ENCODE measurements around the gene TRIM6.
"Not testable (repeated sequence)": the region's sequence is repeated elsewhere in the genome, so short reads cannot be mapped to it uniquely, and the experiment has no call there.

TRIM6 gene

DNA sequence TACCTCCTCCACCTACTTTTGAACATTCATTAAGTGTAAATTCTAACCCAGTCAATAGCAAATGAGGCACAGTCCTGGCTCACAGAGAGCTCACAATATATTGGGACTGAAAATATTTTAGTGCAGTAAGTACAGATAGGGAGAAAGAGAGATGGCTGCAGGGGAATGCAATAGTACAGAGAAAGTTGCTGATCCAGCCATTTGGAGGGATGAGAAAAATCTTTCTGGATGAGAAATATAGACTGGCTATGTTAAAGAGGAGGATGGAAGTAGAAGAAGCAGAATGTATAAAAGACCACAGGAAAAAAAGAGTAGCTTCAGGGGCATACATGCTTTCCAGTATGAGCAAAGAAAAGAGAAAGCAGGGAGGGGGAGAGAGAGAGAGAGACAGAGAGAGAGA, 19.3 kb upstream of the TRIM6 start:
- Histone ChIP-seq H3K36me3 (ENCODE audit: control insufficient read depth in 2 of 2, insufficient read depth in 2 of 2, low read length in 2 of 2) (no peaks in the 10 kb centered on the region), H3K4me3 (ENCODE audit: low read length in 2 of 2) (no peak overlapping the region), H3K9me3 (ENCODE audit: control insufficient read depth in 2 of 2, low read length in 2 of 2) (no peaks in the 10 kb centered on the region), H3K9ac (ENCODE audit: low read depth in 1 of 2, low read length in 2 of 2) (no peak overlapping the region), H3K27me3 (ENCODE audit: control insufficient read depth in 2 of 2, insufficient read depth in 2 of 2, low read length in 2 of 2) (no peaks in the 10 kb centered on the region), H3K27ac (ENCODE audit: low read depth in 2 of 2, low read length in 2 of 2) (no peak overlapping the region), H3K4me1 (ENCODE audit: control insufficient read depth in 2 of 2, insufficient read depth in 2 of 2, low read length in 2 of 2) (no peaks in the 10 kb centered on the region)

DNA sequence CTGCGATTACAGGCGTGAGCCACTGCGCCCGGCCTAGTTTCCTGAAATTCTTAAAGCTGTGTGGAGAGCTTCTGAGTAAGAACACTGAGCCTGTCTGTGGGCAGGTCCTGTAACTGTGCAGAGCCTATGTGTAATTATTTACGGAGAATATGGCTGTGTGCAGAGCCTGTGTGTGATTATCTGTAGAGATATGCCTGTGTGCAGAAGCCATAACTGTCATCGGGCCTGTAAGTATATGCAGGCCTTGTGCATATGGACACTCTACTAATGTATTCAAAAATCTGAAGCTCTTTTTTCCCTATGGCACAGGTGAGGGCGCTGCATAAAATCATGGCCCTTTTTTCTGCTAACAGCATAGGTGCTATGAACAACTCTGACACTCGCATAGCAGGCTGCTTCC, 15.9 kb upstream of the TRIM6 start, which contains the start of gene OR52B6:
TSS of gene OR52B6 (plus strand) at position 301 of the 400 bp plus-strand sequence. CDS start at position 301, 0 bp downstream.
- H3K4me3 ChIP-seq (ENCODE audit: low read length in 2 of 2) = no peak within 1 kb of the TSS
- H3K36me3 ChIP-seq (ENCODE audit: control insufficient read depth in 2 of 2, insufficient read depth in 2 of 2, low read length in 2 of 2) = no peaks in the 10 kb centered on the region
- no peak within 1 kb of the TSS for H3K9ac ChIP-seq (ENCODE audit: low read depth in 1 of 2, low read length in 2 of 2)
- H3K27me3 ChIP-seq (ENCODE audit: control insufficient read depth in 2 of 2, insufficient read depth in 2 of 2, low read length in 2 of 2) = no peaks in the 10 kb centered on the region
- H3K4me1 ChIP-seq (ENCODE audit: control insufficient read depth in 2 of 2, insufficient read depth in 2 of 2, low read length in 2 of 2) = no peaks in the 10 kb centered on the region
- no peaks in the 10 kb centered on the region for H3K9me3 ChIP-seq (ENCODE audit: control insufficient read depth in 2 of 2, low read length in 2 of 2)
- H3K27ac ChIP-seq (ENCODE audit: low read depth in 2 of 2, low read length in 2 of 2) = no peak within 1 kb of the TSS

DNA sequence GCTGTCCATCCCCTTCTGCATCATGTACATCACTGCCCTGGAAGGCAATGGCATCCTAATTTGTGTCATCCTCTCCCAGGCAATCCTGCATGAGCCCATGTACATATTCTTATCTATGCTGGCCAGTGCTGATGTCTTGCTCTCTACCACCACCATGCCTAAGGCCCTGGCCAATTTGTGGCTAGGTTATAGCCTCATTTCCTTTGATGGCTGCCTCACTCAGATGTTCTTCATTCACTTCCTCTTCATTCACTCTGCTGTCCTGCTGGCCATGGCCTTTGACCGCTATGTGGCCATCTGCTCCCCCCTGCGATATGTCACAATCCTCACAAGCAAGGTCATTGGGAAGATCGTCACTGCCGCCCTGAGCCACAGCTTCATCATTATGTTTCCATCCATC, 15.4 kb upstream of the TRIM6 start:
- no peaks in the 10 kb centered on the region for H3K9me3 ChIP-seq (ENCODE audit: control insufficient read depth in 2 of 2, low read length in 2 of 2)
- H3K9ac ChIP-seq (ENCODE audit: low read depth in 1 of 2, low read length in 2 of 2) = no peak overlapping the region
- H3K4me1 ChIP-seq (ENCODE audit: control insufficient read depth in 2 of 2, insufficient read depth in 2 of 2, low read length in 2 of 2) = no peaks in the 10 kb centered on the region
- no peaks in the 10 kb centered on the region for H3K27me3 ChIP-seq (ENCODE audit: control insufficient read depth in 2 of 2, insufficient read depth in 2 of 2, low read length in 2 of 2)
- H3K36me3 ChIP-seq (ENCODE audit: control insufficient read depth in 2 of 2, insufficient read depth in 2 of 2, low read length in 2 of 2) = no peaks in the 10 kb centered on the region
- H3K27ac ChIP-seq (ENCODE audit: low read depth in 2 of 2, low read length in 2 of 2) = no peak overlapping the region
- H3K4me3 ChIP-seq (ENCODE audit: low read length in 2 of 2) = no peak overlapping the region

DNA sequence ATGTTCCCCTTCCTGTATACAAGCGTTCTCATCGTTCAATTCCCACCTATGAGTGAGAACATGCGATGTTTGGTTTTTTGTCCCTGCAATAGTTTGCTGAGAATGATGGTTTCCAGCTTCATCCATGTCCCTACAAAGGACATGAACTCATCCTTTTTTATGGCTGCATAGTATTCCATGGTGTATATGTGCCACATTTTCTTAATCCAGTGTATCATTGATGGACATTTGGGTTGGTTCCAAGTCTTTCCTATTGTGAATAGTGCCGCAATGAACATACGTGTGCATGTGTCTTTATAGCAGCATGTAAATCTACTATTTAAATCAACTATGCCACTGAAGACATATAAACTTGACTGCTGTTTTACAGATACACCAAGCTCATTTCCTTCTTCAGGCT, 12.0 kb upstream of the TRIM6 start:
- not testable (repeated sequence) for H3K4me3 ChIP-seq (ENCODE audit: low read length in 2 of 2); H3K36me3 ChIP-seq (ENCODE audit: control insufficient read depth in 2 of 2, insufficient read depth in 2 of 2, low read length in 2 of 2); H3K27ac ChIP-seq (ENCODE audit: low read depth in 2 of 2, low read length in 2 of 2); H3K9ac ChIP-seq (ENCODE audit: low read depth in 1 of 2, low read length in 2 of 2); H3K4me1 ChIP-seq (ENCODE audit: control insufficient read depth in 2 of 2, insufficient read depth in 2 of 2, low read length in 2 of 2); H3K27me3 ChIP-seq (ENCODE audit: control insufficient read depth in 2 of 2, insufficient read depth in 2 of 2, low read length in 2 of 2); H3K9me3 ChIP-seq (ENCODE audit: control insufficient read depth in 2 of 2, low read length in 2 of 2)

DNA sequence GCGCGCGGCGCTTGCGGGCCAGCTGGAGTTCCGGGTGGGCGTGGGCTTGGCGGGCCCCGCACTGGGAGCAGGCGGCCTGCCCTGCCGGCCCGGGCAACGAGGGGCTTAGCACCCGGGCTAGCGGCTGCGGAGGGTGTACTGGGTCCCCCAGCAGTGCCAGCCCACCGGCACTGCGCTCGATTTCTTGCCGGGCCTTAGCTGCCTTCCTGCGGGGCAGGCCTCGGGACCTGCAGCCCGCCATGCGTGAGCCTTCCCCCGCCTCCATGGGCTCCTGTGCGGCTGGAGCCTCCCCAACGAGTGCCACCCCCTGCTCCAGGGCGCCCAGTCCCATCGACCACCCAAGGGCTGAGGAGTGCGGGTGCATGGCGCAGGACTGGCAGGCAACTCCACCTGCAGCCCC, 6.5 kb upstream of the TRIM6 start:
- not testable (repeated sequence) for H3K4me3 ChIP-seq (ENCODE audit: low read length in 2 of 2); H3K4me1 ChIP-seq (ENCODE audit: control insufficient read depth in 2 of 2, insufficient read depth in 2 of 2, low read length in 2 of 2); H3K9ac ChIP-seq (ENCODE audit: low read depth in 1 of 2, low read length in 2 of 2); H3K27me3 ChIP-seq (ENCODE audit: control insufficient read depth in 2 of 2, insufficient read depth in 2 of 2, low read length in 2 of 2); H3K36me3 ChIP-seq (ENCODE audit: control insufficient read depth in 2 of 2, insufficient read depth in 2 of 2, low read length in 2 of 2); H3K27ac ChIP-seq (ENCODE audit: low read depth in 2 of 2, low read length in 2 of 2); H3K9me3 ChIP-seq (ENCODE audit: control insufficient read depth in 2 of 2, low read length in 2 of 2)

DNA sequence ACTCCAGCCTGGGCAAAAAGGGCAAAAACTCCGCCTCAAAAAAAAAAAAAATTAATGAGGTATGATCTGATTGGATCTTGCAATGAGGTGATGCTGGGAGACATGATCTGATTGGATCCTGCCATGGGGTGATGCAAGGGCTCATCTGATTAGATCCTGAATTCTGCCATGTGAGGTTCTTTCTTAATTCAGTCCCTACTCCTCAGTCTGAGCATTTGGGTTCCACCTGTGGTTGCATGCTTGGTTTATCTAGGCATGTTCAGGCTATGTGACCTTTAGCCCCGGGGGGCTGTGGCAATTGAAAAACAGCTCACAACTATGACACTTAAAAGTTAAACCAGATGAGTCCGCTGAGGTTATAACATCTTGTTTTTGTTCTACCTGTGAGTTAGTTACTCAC, 4.8 kb upstream of the TRIM6 start:
- Histone ChIP-seq H3K4me1 (ENCODE audit: control insufficient read depth in 2 of 2, insufficient read depth in 2 of 2, low read length in 2 of 2) (no peaks in the 10 kb centered on the region), H3K36me3 (ENCODE audit: control insufficient read depth in 2 of 2, insufficient read depth in 2 of 2, low read length in 2 of 2) (no peaks in the 10 kb centered on the region), H3K4me3 (ENCODE audit: low read length in 2 of 2) (no peak overlapping the region), H3K9ac (ENCODE audit: low read depth in 1 of 2, low read length in 2 of 2) (no peak overlapping the region), H3K27ac (ENCODE audit: low read depth in 2 of 2, low read length in 2 of 2) (no peak overlapping the region), H3K9me3 (ENCODE audit: control insufficient read depth in 2 of 2, low read length in 2 of 2) (no peaks in the 10 kb centered on the region), H3K27me3 (ENCODE audit: control insufficient read depth in 2 of 2, insufficient read depth in 2 of 2, low read length in 2 of 2) (no peaks in the 10 kb centered on the region)

DNA sequence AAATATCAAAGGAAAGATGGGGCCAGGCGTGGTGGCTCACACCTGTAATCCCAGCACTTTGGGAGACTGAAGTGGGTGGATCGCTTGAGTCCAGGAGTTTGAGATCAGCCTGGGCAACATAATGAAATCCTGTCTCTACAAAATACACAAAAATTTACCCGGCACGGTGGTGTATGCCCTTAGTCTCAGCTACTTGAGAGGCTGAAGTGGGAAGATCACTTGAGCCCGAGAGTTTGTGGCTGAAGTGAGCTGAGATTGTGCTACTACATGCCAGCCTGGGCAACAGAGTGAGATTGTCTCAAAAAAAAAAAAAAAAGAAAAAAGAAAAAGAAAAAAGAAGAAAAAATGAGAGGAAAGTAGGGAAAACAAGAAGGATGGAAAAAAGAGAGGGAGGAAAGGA, 3.8 kb upstream of the TRIM6 start:
- Histone ChIP-seq H3K9me3 (ENCODE audit: control insufficient read depth in 2 of 2, low read length in 2 of 2) (no peaks in the 10 kb centered on the region), H3K27ac (ENCODE audit: low read depth in 2 of 2, low read length in 2 of 2) (no peak overlapping the region), H3K9ac (ENCODE audit: low read depth in 1 of 2, low read length in 2 of 2) (no peak overlapping the region), H3K4me3 (ENCODE audit: low read length in 2 of 2) (no peak overlapping the region), H3K4me1 (ENCODE audit: control insufficient read depth in 2 of 2, insufficient read depth in 2 of 2, low read length in 2 of 2) (no peaks in the 10 kb centered on the region), H3K27me3 (ENCODE audit: control insufficient read depth in 2 of 2, insufficient read depth in 2 of 2, low read length in 2 of 2) (no peaks in the 10 kb centered on the region), H3K36me3 (ENCODE audit: control insufficient read depth in 2 of 2, insufficient read depth in 2 of 2, low read length in 2 of 2) (no peaks in the 10 kb centered on the region)

DNA sequence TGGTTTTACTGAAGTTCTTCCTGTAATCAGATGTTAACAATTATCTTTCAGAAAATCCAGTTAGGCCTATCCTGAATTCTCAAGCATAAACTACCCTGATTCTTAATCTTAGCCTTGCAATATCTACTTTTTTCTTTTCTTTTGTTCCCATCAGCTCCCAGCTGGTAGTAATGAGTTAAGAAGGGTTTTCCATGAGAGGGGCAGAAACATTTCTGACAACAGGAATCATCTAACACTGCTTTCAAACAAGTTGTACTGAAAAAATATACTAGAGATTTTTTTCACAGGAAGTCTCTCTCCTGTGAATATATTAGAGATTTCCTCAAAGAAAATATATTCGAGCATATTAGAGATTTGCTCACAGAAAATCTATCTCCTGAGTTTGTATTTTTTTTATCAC, 3.3 kb upstream of the TRIM6 start:
- no peaks in the 10 kb centered on the region for H3K9me3 ChIP-seq (ENCODE audit: control insufficient read depth in 2 of 2, low read length in 2 of 2)
- no peaks in the 10 kb centered on the region for H3K36me3 ChIP-seq (ENCODE audit: control insufficient read depth in 2 of 2, insufficient read depth in 2 of 2, low read length in 2 of 2)
- no peaks in the 10 kb centered on the region for H3K4me1 ChIP-seq (ENCODE audit: control insufficient read depth in 2 of 2, insufficient read depth in 2 of 2, low read length in 2 of 2)
- no peak overlapping the region for H3K9ac ChIP-seq (ENCODE audit: low read depth in 1 of 2, low read length in 2 of 2)
- no peak overlapping the region for H3K27ac ChIP-seq (ENCODE audit: low read depth in 2 of 2, low read length in 2 of 2)
- no peak overlapping the region for H3K4me3 ChIP-seq (ENCODE audit: low read length in 2 of 2)
- H3K27me3 ChIP-seq (ENCODE audit: control insufficient read depth in 2 of 2, insufficient read depth in 2 of 2, low read length in 2 of 2) = no peaks in the 10 kb centered on the region

DNA sequence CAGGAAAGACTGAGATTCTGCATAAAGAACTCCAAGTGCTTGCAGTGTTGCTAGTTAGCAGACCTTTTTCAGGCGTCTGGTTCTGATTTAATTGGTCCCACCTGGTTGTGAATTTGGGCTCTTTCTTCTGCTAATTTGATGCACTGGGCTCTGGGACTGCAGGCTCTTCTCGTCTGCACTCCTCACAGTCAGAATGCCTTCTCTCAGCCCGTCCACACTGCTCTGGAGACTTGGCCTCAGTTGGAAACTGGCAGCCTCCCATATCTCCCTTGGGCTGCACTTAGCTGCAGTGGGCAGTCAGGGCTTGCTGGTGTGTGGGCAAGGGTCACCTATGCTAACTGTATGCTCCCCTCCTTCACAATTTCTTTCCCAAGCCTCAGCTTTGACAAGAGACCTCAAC, 1.5 kb downstream of the TRIM6 start:
- Histone ChIP-seq H3K27ac (ENCODE audit: low read depth in 2 of 2, low read length in 2 of 2) (no peak overlapping the region), H3K27me3 (ENCODE audit: control insufficient read depth in 2 of 2, insufficient read depth in 2 of 2, low read length in 2 of 2) (no peaks in the 10 kb centered on the region), H3K36me3 (ENCODE audit: control insufficient read depth in 2 of 2, insufficient read depth in 2 of 2, low read length in 2 of 2) (no peaks in the 10 kb centered on the region), H3K4me1 (ENCODE audit: control insufficient read depth in 2 of 2, insufficient read depth in 2 of 2, low read length in 2 of 2) (no peaks in the 10 kb centered on the region), H3K9ac (ENCODE audit: low read depth in 1 of 2, low read length in 2 of 2) (no peak overlapping the region), H3K9me3 (ENCODE audit: control insufficient read depth in 2 of 2, low read length in 2 of 2) (no peaks in the 10 kb centered on the region), H3K4me3 (ENCODE audit: low read length in 2 of 2) (no peak overlapping the region)

DNA sequence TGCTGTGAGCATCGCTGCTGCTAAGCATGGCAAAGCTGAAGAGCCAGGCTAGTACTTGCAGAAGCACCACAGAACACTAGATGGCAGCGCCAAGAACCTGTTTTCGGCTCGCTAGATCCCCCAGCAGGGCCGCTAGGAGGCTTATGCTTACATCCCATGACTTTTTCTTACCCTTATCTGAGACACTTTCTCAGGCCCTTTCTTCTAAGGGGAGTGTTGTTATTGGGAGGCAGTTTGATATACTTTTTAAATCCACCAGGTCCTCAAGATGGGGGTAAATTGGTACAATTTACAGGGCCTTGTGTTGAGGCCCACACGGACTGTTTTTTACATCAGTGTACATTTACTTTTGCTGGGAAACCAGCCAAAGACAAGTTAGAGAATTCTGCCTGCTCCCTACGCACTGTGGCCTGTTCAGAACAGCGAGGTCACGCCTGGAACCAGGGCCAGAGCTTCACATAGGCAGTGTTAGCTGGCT, 4.0 kb downstream of the TRIM6 start:
- Histone ChIP-seq H3K27ac (ENCODE audit: low read depth in 2 of 2, low read length in 2 of 2) (no peak overlapping the region), H3K4me1 (ENCODE audit: control insufficient read depth in 2 of 2, insufficient read depth in 2 of 2, low read length in 2 of 2) (no peaks in the 10 kb centered on the region), H3K9me3 (ENCODE audit: control insufficient read depth in 2 of 2, low read length in 2 of 2) (no peaks in the 10 kb centered on the region), H3K36me3 (ENCODE audit: control insufficient read depth in 2 of 2, insufficient read depth in 2 of 2, low read length in 2 of 2) (no peaks in the 10 kb centered on the region), H3K4me3 (ENCODE audit: low read length in 2 of 2) (no peak overlapping the region), H3K27me3 (ENCODE audit: control insufficient read depth in 2 of 2, insufficient read depth in 2 of 2, low read length in 2 of 2) (no peaks in the 10 kb centered on the region), H3K9ac (ENCODE audit: low read depth in 1 of 2, low read length in 2 of 2) (no peak overlapping the region)

DNA sequence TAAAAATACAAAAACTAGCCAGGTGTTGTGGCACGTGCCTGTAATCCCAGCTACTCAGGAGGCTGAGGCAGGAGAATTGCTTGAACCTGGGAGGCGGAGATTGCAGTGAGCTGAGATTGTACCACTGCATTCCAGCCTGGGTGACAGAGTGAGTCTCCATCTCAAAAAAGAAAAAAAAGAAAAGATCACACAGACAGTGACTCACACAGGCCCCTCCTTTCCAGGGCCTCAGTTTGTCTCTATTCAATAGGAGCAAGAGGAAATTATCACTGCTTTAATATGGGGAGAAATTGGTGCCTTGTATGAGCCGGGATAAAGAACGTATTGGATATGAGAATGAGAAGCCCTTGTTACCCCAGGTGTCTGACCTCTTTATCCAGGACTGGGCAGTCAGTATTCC, 6.4 kb downstream of the TRIM6 start:
- not testable (repeated sequence) for H3K4me1 ChIP-seq (ENCODE audit: control insufficient read depth in 2 of 2, insufficient read depth in 2 of 2, low read length in 2 of 2); H3K27ac ChIP-seq (ENCODE audit: low read depth in 2 of 2, low read length in 2 of 2); H3K27me3 ChIP-seq (ENCODE audit: control insufficient read depth in 2 of 2, insufficient read depth in 2 of 2, low read length in 2 of 2)

More for the DNA sequence above, 6.4 kb downstream of the TRIM6 start:
- H3K36me3 ChIP-seq (ENCODE audit: control insufficient read depth in 2 of 2, insufficient read depth in 2 of 2, low read length in 2 of 2); H3K9me3 ChIP-seq (ENCODE audit: control insufficient read depth in 2 of 2, low read length in 2 of 2); H3K9ac ChIP-seq (ENCODE audit: low read depth in 1 of 2, low read length in 2 of 2); H3K4me3 ChIP-seq (ENCODE audit: low read length in 2 of 2): not testable (repeated sequence)

All from mucosa of rectum (tissue), 2 donors.